Naive B cell (primary cell): ENCODE data around the gene SLC6A20. TPM values are rescaled to one million over a fixed set of nuclear protein-coding genes. Genes with fewer than 3 reads are reported as not detected.

ENCODE experiments used
- ATAC-seq, 2 donors: fragments of 150-1000 bp; cut with Tn5 transposase; 2 replicates each; pipeline ENCODE4 v1.10.0; 2021; ENCODE audit warnings: low read depth in 2 of 2, mild to moderate bottlenecking in 2 of 2, moderate library complexity in 2 of 2
- DNase-seq: peaks from one replicate; pipeline ENCODE4 v3.0.0; 2022
- H3K27ac Mint-ChIP-seq, 6 donors: one replicate each; pipeline ENCODE4 v1.8.0; 2020 to 2022; ENCODE audit warnings: mild to moderate bottlenecking in 6 of 6, mixed read lengths in 6 of 6, moderate library complexity in 5 of 6, inconsistent platforms in 2 of 6
- H3K27me3 Mint-ChIP-seq, 3 donors: one replicate each; pipeline ENCODE4 v1.8.0; 2021 to 2022; ENCODE audit warnings: mixed read lengths in 3 of 3, mild to moderate bottlenecking in 1 of 3
- H3K36me3 Mint-ChIP-seq, 2 donors: one replicate each; pipeline ENCODE4 v1.8.0; 2020 to 2022; ENCODE audit warnings: mixed read lengths in 2 of 2, inconsistent platforms in 1 of 2, mild to moderate bottlenecking in 1 of 2
- H3K4me1 Mint-ChIP-seq, 3 donors: one replicate each; pipeline ENCODE4 v1.8.0; 2020 to 2022; ENCODE audit warnings: mixed read lengths in 3 of 3, inconsistent platforms in 1 of 3, mild to moderate bottlenecking in 1 of 3, moderate library complexity in 1 of 3
- H3K4me3 Mint-ChIP-seq, 8 donors: one replicate each; pipeline ENCODE4 v1.8.0; 2020 to 2022; ENCODE audit warnings: mild to moderate bottlenecking in 8 of 8, mixed read lengths in 8 of 8, moderate library complexity in 8 of 8, inconsistent platforms in 2 of 8
- H3K9me3 Mint-ChIP-seq, 7 donors: one replicate each; pipeline ENCODE4 v1.8.0; 2020 to 2022; ENCODE audit warnings: mixed read lengths in 7 of 7, mild to moderate bottlenecking in 5 of 7, inconsistent platforms in 2 of 7, moderate library complexity in 1 of 7
- polyA plus RNA-seq, 6 donors: library from polyadenylated mRNA; unstranded; fragments of 300-500 nt; fragmentation: Illumina TruSeq; gene quantifications; one replicate each; pipeline ENCODE4 v1.2.3, GENCODE V29; 2021; ENCODE audit warnings: low read depth in 6 of 6

SLC6A20 gene
- polyA plus RNA-seq, 6 donors from 2014 or later, result 0.93 TPM; not detected in 5

DNA sequence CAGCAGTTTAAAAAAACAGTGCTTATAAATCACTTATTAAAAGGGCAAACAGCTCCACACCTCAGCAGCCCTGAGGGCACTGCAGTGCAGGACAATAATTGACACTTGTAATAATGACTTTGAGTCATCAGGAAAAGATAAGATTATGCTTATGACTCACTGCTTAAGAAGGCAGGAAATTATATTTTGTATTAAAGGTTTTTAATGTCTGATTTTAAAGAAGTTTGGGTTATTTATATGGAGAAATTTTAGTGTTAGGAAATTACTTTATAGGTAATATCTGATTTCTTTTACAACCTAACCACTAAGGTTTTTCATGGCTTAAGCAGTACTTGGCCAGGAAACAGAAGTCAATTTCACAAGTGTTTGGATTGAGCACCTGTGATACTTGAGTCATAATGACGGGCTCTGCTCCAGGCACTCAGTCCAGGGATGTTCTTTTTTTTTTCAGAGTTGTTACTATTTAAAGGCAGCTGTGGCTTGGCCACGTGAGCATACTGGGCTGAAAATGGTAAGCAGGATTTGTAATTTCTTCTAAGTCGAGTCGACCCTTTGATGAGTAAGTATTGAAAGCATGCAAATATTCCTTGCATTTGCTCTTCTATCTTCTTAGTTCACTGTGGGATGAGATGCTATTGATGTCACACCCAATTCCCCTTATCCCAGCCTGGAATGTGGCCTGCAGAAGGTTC, 21.6 kb upstream of the SLC6A20 start:
- H3K27me3 Mint-ChIP-seq, result no peaks in the 10 kb centered on the region
- peaks cover 0 to 16% (median 6%) of the 10 kb centered on the region in 7 donors for H3K9me3 Mint-ChIP-seq
- no peak overlapping the region for H3K27ac Mint-ChIP-seq
- peaks cover 25 to 27% of the 10 kb centered on the region in 2 donors for H3K36me3 Mint-ChIP-seq
- peak overlapping the region in 1 of 8 donors; percentile 22 for H3K4me3 Mint-ChIP-seq
- no peak for ATAC-seq
- DNase-seq, result no peak
- peaks cover 9 to 20% (median 16%) of the 10 kb centered on the region in 3 donors for H3K4me1 Mint-ChIP-seq

- H3K27ac Mint-ChIP-seq, result peak overlapping the region in 2 of 6 donors; percentile 26 to 74
- peaks cover 19 to 24% of the 10 kb centered on the region in 2 donors for H3K36me3 Mint-ChIP-seq
- no peaks in the 10 kb centered on the region for H3K27me3 Mint-ChIP-seq
- ATAC-seq (no peak), DNase-seq (no peak)
- peaks cover 0 to 16% (median 6%) of the 10 kb centered on the region in 7 donors for H3K9me3 Mint-ChIP-seq
- peak overlapping the region in 1 of 8 donors; percentile 45 for H3K4me3 Mint-ChIP-seq
- peaks cover 9 to 20% (median 16%) of the 10 kb centered on the region in 3 donors for H3K4me1 Mint-ChIP-seq
Observed at GRCh38 chr3:45816544-45816943, 20.2 kb upstream of the SLC6A20 start.

GRCh38 chr3:45814322-45814721, 18.0 kb upstream of the SLC6A20 start:
- no peak overlapping the region for H3K4me3 Mint-ChIP-seq
- peaks cover 0 to 16% (median 6%) of the 10 kb centered on the region in 7 donors for H3K9me3 Mint-ChIP-seq
- H3K27me3 Mint-ChIP-seq, result no peaks in the 10 kb centered on the region
- DNase-seq (no peak), ATAC-seq (peak in 1 of 2 donors; percentile 52)
- peaks cover 8 to 13% of the 10 kb centered on the region in 2 donors for H3K36me3 Mint-ChIP-seq
- peaks cover 9 to 20% (median 16%) of the 10 kb centered on the region in 3 donors for H3K4me1 Mint-ChIP-seq
- H3K27ac Mint-ChIP-seq, result peak overlapping the region in 3 of 6 donors; percentile 7 to 26 (median 19)

DNA sequence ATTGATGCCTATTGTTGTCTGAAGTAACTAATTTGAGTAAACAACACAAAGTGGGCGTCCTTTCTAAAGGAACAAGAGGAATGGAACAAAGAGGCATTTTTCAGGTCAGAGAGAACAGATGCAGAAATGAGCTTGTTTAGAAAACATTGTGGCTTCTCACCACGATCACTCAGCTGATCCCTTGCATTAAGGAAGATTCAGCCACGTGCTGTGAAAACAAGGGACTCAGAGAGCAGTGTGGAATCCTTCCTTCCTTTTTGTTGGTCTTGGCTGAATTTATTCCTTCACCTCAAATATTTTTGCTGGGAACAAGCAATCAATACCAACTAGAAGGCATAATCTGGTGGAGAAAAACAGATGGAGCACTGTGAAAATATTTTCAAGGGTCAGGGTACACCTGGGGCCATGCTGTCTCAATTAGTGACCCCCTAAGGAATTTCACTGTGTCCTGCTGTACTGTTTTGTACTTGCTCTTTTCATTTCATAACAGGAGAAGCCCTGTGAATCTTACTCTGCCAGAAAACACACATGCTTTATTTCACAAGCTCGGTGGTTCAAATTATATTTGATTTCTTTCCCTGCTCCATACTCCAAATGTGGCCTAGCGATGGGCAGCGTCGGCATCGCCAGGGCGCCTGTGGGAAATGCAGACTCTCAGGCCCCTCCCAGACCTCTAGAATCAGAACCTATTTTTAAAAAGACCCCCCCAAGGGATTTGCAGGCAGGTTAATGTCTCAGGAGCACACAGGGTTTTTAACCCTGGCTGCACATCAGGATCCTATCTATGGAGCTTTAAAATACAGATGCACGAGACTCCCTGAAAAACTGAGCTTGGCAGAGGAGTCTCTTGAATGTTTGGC, 11.6 kb upstream of the SLC6A20 start:
- Mint-ChIP-seq H3K4me3 (no peak overlapping the region), H3K27me3 (no peaks in the 10 kb centered on the region), H3K4me1 (no peaks in the 10 kb centered on the region), H3K27ac (no peak overlapping the region), H3K36me3 (peaks cover 0 to 12% of the 10 kb centered on the region in 2 donors), H3K9me3 (peaks cover 0 to 3% (median 0%) of the 10 kb centered on the region in 7 donors)
- no peak for DNase-seq
- no peak for ATAC-seq

DNA sequence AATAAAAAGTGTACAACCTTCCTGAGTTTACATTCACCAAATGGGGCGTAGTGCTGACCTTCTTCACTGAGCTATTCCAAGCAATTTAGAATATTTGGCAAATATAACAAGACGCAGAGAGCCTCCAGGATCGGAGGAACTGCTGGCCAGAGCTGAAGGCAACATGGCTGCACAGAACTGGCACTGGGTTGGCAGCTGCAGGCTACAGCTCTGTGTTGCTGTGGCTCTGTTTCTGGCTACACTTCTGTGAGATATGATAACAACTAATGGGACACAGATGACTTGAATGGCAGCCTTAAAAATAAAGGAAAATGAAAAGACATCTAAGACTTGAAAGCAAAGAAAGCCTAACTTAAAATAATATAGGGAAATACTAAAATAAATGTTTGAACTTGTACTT, 10.8 kb upstream of the SLC6A20 start:
- H3K27me3 Mint-ChIP-seq, result no peaks in the 10 kb centered on the region
- H3K27ac Mint-ChIP-seq, result peak overlapping the region in 1 of 6 donors; percentile 56
- H3K9me3 Mint-ChIP-seq, result peaks cover 0 to 3% (median 0%) of the 10 kb centered on the region in 7 donors
- no peaks in the 10 kb centered on the region for H3K4me1 Mint-ChIP-seq
- H3K36me3 Mint-ChIP-seq, result peaks cover 0 to 12% of the 10 kb centered on the region in 2 donors
- H3K4me3 Mint-ChIP-seq, result no peak overlapping the region
- no peak for ATAC-seq
- no peak for DNase-seq

DNA sequence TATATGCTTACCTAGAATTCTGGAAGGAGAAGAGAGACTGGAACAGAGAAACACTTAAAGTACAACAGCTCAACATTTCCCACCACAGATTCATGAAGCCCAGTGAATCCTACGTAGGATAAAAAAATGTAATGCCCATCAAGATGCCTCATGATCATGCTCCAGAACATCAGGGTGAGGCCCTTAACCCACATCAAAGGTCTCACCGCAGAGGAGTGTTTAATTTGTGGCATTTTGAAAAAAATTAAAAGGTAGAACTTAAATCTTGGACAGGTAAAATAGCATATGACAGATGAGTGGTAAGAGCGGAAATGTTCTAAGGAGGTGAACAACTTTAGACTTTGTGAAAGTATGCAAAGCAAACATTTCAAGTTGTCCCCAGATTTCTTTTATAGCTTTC, 9.7 kb upstream of the SLC6A20 start:
- peak overlapping the region in 2 of 6 donors; percentile 1 to 18 for H3K27ac Mint-ChIP-seq
- ATAC-seq, result no peak

DNA sequence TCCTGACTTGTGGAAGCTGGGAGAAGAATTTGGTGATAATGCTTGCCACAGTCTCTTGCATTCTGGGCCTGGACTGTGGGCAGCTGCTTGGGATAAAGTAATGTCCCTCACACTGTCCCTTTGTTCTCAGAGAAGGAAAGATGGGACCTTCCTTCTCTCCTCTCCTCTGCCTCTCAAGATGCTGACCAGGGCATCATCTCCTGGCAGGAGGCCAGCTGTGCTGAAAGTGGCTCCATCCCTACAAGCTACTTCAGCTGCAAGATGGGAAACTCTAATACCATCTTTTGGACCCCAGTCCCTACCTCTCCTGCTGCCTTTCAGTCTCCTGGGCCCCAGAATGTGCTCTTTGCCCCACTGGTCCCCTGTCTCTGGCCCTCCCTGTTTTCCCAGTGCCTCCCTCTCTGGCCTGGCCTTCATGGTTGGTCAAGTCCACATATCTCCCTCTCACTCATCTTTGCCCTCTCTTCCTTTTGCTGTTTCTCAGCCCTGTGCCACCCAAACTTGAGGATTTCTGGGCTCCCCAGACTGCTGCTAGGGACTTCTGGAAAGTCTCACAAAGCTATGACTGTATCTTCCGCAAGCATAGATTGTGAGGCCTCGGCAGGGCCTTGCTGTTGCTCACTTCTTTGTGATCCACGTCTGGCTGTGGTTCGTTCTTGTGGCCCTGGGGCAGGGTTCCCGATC, 7.1 kb upstream of the SLC6A20 start:
- Mint-ChIP-seq H3K27ac (no peak overlapping the region), H3K4me3 (no peak overlapping the region), H3K36me3 (peaks cover 0 to 6% of the 10 kb centered on the region in 2 donors), H3K4me1 (no peaks in the 10 kb centered on the region), H3K27me3 (peaks cover 10 to 22% (median 13%) of the 10 kb centered on the region in 3 donors), H3K9me3 (peaks cover 0 to 3% (median 0%) of the 10 kb centered on the region in 7 donors)
- ATAC-seq (no peak), DNase-seq (no peak)

More for the DNA sequence above, 9.7 kb upstream of the SLC6A20 start:
- peaks cover 0 to 3% (median 0%) of the 10 kb centered on the region in 7 donors for H3K9me3 Mint-ChIP-seq
- peaks cover 0 to 6% of the 10 kb centered on the region in 2 donors for H3K36me3 Mint-ChIP-seq
- no peaks in the 10 kb centered on the region for H3K27me3 Mint-ChIP-seq
- no peaks in the 10 kb centered on the region for H3K4me1 Mint-ChIP-seq
- H3K4me3 Mint-ChIP-seq, result no peak overlapping the region
- DNase-seq, result no peak

GRCh38 chr3:45802146-45802545, 5.8 kb upstream of the SLC6A20 start:
- H3K4me1 Mint-ChIP-seq, result peaks cover 0 to 2% (median 0%) of the 10 kb centered on the region in 3 donors
- peaks cover 0 to 3% (median 0%) of the 10 kb centered on the region in 7 donors for H3K9me3 Mint-ChIP-seq
- no peak for ATAC-seq
- DNase-seq, result no peak
- H3K4me3 Mint-ChIP-seq, result no peak overlapping the region
- peaks cover 13 to 35% (median 25%) of the 10 kb centered on the region in 3 donors for H3K27me3 Mint-ChIP-seq
- H3K27ac Mint-ChIP-seq, result no peak overlapping the region
- H3K36me3 Mint-ChIP-seq, result peaks cover 0 to 6% of the 10 kb centered on the region in 2 donors

GRCh38 chr3:45800611-45801010, 4.3 kb upstream of the SLC6A20 start:
- ATAC-seq, result no peak
- DNase-seq, result no peak
- peaks cover 0 to 3% (median 0%) of the 10 kb centered on the region in 7 donors for H3K9me3 Mint-ChIP-seq
- H3K27me3 Mint-ChIP-seq, result peaks cover 22 to 46% (median 35%) of the 10 kb centered on the region in 3 donors
- peaks cover 9 to 15% (median 11%) of the 10 kb centered on the region in 3 donors for H3K4me1 Mint-ChIP-seq
- no peak overlapping the region for H3K4me3 Mint-ChIP-seq
- no peaks in the 10 kb centered on the region for H3K36me3 Mint-ChIP-seq
- H3K27ac Mint-ChIP-seq, result no peak overlapping the region

DNA sequence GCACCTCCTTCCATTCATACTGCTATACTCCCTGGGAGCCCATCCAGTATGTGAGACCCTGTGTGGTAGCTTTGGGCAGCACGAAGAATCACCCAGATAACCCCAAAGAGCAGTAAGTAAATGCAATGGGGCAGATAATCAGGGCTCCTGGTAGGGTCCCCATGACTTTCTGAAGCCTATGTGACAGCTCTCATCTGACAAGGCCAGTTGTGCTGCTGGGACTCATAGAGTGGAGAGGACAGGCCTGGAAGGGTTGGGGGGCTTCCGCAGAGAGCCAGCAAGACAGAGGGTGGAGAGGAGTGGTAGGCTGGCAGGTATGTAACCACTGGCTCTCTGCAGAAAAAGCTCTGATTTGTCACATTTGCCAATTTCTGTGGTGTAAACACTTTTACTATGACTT, 3.2 kb upstream of the SLC6A20 start:
- ATAC-seq (no peak), DNase-seq (no peak)
- H3K27ac Mint-ChIP-seq, result no peak overlapping the region
- H3K4me1 Mint-ChIP-seq, result peaks cover 13 to 20% (median 15%) of the 10 kb centered on the region in 3 donors
- H3K4me3 Mint-ChIP-seq, result no peak overlapping the region
- no peaks in the 10 kb centered on the region for H3K36me3 Mint-ChIP-seq
- peaks cover 27 to 53% (median 41%) of the 10 kb centered on the region in 3 donors for H3K27me3 Mint-ChIP-seq
- H3K9me3 Mint-ChIP-seq, result no peaks in the 10 kb centered on the region

- Mint-ChIP-seq H3K4me3 (peak overlapping the region in 2 of 8 donors; percentile 22 to 30), H3K36me3 (no peaks in the 10 kb centered on the region), H3K9me3 (no peaks in the 10 kb centered on the region), H3K27me3 (peaks cover 27 to 53% (median 41%) of the 10 kb centered on the region in 3 donors), H3K27ac (no peak overlapping the region), H3K4me1 (peaks cover 13 to 20% (median 19%) of the 10 kb centered on the region in 3 donors)
- no peak for ATAC-seq
- DNase-seq, result no peak
Observed at GRCh38 chr3:45798034-45798433, 1.7 kb upstream of the SLC6A20 start.

GRCh38 chr3:45796902-45797637, 734 bp upstream of the SLC6A20 start:
- Mint-ChIP-seq H3K4me3 (peak overlapping the region; percentile 50 to 90 (median 80)), H3K4me1 (peaks cover 13 to 24% (median 22%) of the 10 kb centered on the region in 3 donors), H3K27me3 (peaks cover 27 to 53% (median 41%) of the 10 kb centered on the region in 3 donors), H3K36me3 (no peaks in the 10 kb centered on the region), H3K27ac (no peak overlapping the region), H3K9me3 (no peaks in the 10 kb centered on the region)
- no peak for ATAC-seq
- no peak for DNase-seq
